Left colon (tissue), 2 donors: Measurements from ENCODE around the gene GIPC3. TPM values are rescaled to one million over a fixed set of nuclear protein-coding genes. Genes with fewer than 3 reads are reported as not detected.

Source experiments
- ATAC-seq: fragments of 200-7000 bp; cut with Tn5 transposase; one replicate; pipeline ENCODE4 v1.9.1; 2020; ENCODE audit warnings: mild to moderate bottlenecking, moderate library complexity
- DNase-seq, 2 donors: peaks; one replicate each; pipeline ENCODE4 v3.0.0-alpha.2; 2020
- intact Hi-C, 2 donors: fragments of 100-400 bp; cut with DNase I in 1 of 2; cut with micrococcal nuclease in 1 of 2; formaldehyde crosslinking; loops; one replicate each; pipeline versions ENCODE4 v1.11.2 to v1.14.0; 2022; cut with DNase I, micrococcal nuclease
- total RNA-seq, 2 donors: library from RNA; stranded (reverse); fragmentation: NEBNext Ultra II Directional; extraction: Animal tissue kit (Norgen Biotek cat#: 25700); gene quantifications; one replicate each; pipeline ENCODE4 v1.2.1, GENCODE V29; 2021
- donor health status: DM: no; HTN: no; CAD: no.
- donor health status: DM: yes; HTN: yes; CAD: no.

The GIPC3 gene
- total RNA-seq, 2 donors from 2014 or later = 0.24 to 0.64 TPM

DNA sequence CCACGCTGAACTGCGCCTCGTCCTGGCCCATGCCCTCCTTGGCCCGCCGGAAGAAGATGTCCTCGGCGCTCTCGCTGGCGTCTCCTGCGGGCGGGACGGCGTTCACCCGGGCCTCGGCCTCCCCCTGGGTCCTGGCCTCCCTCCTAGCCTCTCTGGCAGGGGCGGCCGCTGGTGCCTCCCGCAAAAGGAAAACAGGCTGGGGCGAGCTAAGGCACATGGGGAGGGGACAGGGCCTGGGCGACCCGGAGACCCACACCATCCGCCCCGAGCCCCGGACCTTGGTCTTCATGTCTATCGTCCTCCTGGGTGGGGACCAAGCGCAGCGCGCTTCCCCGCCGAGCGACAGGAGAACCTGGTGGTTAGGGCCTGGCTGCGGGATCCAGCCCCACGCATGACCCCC, 27.1 kb downstream of the GIPC3 start:
- DNase-seq = no peak
- intact Hi-C loops = no loop called here
- no peak for ATAC-seq

DNA sequence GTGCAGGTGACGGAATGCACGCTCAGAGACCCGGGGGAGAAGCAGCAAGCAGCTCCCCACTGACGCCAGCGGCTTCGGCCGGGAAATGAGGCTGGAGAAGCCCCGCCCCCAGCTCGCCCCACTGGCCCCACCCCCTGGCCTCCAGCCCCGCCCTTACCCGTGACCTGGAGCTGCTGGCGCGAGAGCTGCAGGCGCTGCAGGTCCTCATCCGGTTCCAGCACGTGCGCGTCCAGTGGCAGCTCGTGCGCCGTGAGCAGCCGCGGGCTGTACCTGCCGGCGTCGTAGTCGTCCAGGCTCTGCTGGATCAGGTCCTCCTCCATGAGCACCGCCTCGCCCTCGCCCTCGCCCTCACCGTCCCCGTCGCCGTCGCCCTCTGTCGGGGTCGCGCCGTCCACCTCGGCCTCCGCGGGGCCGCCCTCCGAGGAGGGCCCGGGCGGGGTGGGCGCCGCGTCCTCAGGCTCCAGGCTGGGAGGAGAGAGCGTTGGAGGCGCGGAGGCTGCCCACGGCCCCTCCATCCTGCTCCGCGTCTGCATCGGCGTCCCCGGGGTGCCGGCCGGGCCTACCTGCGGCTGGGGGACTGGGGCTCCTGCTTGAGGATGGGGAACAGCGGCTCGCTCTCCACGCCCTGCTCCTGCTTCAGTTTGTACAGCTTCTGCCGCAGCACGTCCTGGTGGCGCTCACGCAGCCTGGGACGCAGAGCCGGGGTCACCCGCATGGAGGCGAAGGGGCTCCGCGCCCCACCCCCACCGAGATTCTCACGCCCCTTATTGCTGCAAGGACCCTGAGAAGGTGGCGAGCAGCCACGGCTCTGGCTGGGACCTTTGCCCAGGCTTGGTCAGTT, 27.8 kb downstream of the GIPC3 start:
- DNase-seq (no peak), ATAC-seq (no peak)
- intact Hi-C loops = no loop called here

- DNase-seq = no peak
Measured at GRCh38 chr19:3613818-3614661, 28.8 kb downstream of the GIPC3 start.

GRCh38 chr19:3614858-3615505, 29.7 kb downstream of the GIPC3 start:
- intact Hi-C loops = loop anchor here in 1 of 2 donors (5.0 kb wide), 1 partner anchor 68 kb away; no protein-coding TSS in a partner anchor
- DNase-seq = no peak
- ATAC-seq = no peak

More at GRCh38 chr19:3613818-3614661, 28.8 kb downstream of the GIPC3 start:
- no peak for ATAC-seq
- intact Hi-C loops = no loop called here

DNA sequence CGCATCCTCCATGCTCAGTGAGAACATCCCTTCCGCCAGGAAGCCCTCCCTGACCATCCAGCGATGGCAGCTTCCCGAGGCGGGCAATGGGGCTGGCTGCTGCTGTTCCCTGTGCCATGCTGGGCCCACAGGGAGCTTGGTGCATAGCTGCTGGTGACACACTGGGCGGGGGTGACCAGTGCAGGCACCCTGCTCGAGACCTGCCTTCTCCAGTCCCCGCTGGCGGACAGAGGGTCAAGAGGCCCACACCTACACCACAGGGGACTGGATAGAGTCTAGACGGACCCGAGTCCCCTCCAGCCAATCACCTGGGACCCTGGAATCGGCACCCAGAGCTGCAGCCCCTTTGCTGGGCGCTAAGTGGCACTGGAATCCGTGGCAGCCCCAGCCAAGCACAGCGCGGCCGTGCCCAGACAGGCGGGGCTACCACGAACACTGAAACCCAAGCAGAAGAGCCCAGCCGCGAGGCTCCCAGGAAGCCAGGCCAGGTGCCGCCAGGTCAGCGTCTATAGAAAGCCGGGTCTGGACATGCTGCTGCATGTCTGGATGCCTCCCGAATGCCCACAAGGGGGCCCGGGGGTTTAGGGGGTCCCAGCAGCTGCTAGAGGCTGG, 30.4 kb downstream of the GIPC3 start:
- no peak for DNase-seq
- intact Hi-C loops = loop anchor here in 1 of 2 donors (5.0 kb wide), 1 partner anchor 68 kb away; no protein-coding TSS in a partner anchor
- ATAC-seq = no peak

DNA sequence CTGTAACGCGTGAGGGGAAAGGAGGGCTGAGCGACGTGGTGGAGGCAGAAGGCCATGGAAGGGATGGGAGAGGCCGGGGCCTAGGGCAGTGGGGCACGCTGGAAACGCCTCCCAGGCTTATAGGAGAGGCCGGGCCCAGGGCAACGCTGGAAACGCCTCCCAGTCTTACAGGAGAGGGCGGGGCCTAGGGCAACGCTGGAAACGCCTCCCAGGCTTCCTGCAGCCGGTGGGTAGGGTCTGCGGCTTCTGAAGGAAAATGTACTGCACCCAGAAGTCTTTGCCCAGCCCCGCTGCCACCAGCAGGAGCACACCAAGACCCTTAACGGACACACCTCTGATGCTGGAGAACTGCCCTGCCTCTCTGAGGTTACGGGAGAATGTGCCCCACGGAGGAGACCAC, 32.2 kb downstream of the GIPC3 start:
- ATAC-seq (peak; percentile 56), DNase-seq (no peak)
- intact Hi-C loops = loop anchor here in 1 of 2 donors (5.0 kb wide), 1 partner anchor 70 kb away; no protein-coding TSS in a partner anchor

- ATAC-seq (peak; percentile 75), DNase-seq (peak; percentile 58 to 72)
- intact Hi-C loops = loop anchor here in 1 of 2 donors (5.0 kb wide), 1 partner anchor 71 kb away; no protein-coding TSS in a partner anchor
Measured at GRCh38 chr19:3618144-3618810, 33.0 kb downstream of the GIPC3 start.

DNA sequence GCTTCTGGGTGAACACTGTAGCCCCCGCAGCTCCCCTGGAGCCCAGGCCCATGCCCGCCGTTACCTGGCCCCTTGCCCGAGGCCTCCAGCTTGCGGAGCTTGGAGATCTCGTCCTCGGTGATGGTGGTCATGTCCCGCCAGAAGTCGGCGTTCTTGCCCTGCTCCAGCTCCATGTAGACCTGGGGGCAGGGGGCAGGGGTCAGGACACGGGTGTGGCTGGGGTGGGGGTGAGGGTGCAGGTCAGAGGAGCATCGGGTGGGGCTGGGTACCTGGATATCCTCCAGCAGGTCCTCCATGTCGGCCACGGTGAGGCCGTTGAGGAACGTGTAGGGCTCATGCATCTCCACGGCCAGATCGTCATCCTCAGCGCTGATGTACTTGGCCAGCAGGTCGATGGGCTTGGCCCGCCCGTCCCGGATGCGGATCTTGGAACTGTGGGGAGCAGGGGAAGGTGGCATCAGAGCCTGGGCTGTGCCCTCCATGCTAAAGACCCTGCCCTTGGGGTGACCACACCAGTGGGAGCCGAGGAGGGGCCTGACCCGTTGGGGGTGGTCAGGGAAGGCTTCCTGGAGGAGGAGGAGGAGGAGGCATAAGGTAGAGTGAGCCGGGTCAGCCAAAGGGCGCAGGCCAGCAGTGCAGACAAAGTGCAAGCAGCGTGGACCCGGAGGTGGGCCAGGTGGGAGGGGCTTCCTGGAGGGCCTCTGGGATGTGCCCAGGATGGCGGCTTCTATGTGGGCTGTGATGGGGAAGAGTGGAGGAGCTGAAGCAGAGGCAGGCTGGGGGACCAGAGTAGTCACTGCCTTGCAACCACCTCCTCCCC, 33.7 kb downstream of the GIPC3 start:
- ATAC-seq = no peak
- DNase-seq = no peak

GRCh38 chr19:3619631-3620012, 34.3 kb downstream of the GIPC3 start:
- DNase-seq (no peak), ATAC-seq (no peak)
- intact Hi-C loops = loop anchor here (5.0 kb wide), 1 partner anchor 72 kb away; no protein-coding TSS in a partner anchor

More for the DNA sequence above, 33.7 kb downstream of the GIPC3 start:
- intact Hi-C loops = loop anchor here in 1 of 2 donors (5.0 kb wide), 1 partner anchor 72 kb away; no protein-coding TSS in a partner anchor

DNA sequence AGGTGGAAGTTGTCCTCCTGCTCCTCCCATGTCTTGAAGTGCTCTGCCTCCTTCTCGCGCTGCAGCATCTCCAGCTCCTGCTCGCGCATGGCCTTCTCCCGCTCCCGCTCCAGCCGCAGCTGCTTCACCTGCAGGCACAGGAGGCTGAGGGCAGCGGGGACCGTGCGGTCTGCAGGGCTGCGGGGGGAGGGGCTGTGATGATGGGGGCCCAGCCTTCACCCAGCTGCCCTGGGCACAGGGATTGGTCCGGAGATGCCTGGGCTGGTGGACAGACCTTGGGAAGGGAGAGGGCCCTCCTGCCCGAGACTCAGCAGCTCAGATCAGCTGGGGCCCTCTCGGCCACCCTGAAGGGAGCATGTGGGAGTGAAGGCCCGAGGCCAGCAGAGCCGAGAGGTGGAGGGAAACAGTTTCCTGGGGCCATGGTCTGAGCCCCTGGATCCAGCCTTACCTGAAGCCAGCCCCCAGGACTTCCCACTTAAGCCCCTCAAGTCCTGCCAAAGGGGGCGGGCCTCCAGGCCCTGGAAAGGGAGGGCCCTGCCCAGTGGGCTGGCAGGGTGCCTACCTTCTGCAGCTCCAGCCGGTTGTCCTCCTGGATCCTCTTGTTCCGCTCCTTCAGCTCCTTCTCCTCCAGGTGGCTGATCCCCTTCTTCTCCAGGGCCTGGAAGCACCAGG, 35.0 kb downstream of the GIPC3 start:
- ATAC-seq (no peak), DNase-seq (no peak)
- intact Hi-C loops = loop anchor here in 1 of 2 donors (5.0 kb wide), 1 partner anchor 73 kb away; no protein-coding TSS in a partner anchor

DNA sequence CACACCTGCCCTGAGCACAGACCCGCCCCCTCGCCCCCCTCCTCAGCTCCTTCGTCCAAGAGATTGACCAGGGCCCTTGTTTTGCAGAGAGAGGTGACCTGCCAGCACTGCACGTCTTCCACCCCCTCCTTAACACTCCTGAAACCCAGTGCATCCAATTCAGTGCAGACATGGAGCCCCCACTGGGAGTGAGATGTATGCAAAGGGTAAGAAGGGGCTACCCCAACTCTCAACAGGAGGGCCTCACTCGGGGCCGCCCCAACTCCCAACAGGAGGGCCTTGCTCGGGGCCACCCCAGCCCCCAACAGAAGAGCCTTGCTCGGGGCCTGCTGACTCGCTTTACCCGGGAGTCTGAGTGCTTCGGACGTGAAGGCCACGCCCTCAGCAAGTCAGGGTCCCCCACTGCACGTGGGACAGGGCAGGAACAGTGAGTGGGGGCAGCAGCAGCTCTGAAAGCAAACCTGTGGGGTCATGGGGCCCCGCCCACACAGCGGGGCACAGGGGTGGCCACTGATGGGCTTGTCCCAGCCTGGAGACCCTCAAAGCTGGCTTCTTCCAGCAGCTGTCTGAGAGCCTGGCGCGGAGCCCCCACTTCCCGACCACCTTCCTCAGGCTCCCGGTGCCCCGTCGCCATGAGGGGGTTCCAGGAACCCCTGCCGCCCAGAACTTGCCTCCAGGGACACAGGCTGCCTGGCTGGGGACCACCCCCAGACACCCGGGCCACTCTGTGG, 35.7 kb downstream of the GIPC3 start:
- intact Hi-C loops = loop anchor here in 1 of 2 donors (5.0 kb wide), 1 partner anchor 74 kb away; no protein-coding TSS in a partner anchor
- DNase-seq (no peak), ATAC-seq (no peak)

DNA sequence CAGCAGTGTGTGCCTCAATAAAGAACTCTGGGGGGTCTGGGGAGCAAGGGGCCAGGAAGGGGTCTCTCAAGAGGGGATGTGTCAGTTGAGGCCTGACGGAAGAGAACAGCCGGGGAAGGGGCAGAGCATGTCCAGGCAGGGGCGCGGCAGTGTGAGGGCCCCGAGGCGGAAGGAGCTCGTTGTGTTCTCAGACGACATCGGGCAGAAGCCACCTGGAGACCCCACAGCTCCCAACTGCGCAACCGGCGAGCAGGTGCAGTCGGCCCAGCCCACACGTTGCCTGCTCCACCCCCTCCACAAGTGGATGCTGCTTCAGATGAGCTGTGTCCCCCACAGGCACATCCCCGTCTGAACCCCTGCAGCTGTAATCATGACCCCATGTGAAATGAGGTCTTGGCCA, 36.4 kb downstream of the GIPC3 start:
- DNase-seq = no peak
- intact Hi-C loops = loop anchor here in 1 of 2 donors (5.0 kb wide), 1 partner anchor 74 kb away; no protein-coding TSS in a partner anchor
- ATAC-seq = no peak

GRCh38 chr19:3622224-3622623, 36.9 kb downstream of the GIPC3 start:
- intact Hi-C loops = loop anchor here in 1 of 2 donors (5.0 kb wide), 1 partner anchor 75 kb away; no protein-coding TSS in a partner anchor
- no peak for DNase-seq
- no peak for ATAC-seq

- intact Hi-C loops = loop anchor here in 1 of 2 donors (5.0 kb wide), 1 partner anchor 76 kb away; no protein-coding TSS in a partner anchor
- DNase-seq = no peak
- ATAC-seq = no peak
Measured at GRCh38 chr19:3623716-3624115, 38.4 kb downstream of the GIPC3 start.

- intact Hi-C loops = no loop called here
- ATAC-seq (peak; percentile 12), DNase-seq (no peak)
Measured at GRCh38 chr19:3625996-3626472, 40.8 kb downstream of the GIPC3 start.
